ENCODE results near the gene CXCR4. TPM values are rescaled to one million over a fixed set of nuclear protein-coding genes. Genes with fewer than 3 reads are reported as not detected.

The CXCR4 gene
- total RNA-seq, 1 donor from 2014 or later = 10.4 TPM

GRCh38 chr2:136151021-136151971, 33.3 kb upstream of the CXCR4 start:
- H3K27ac Mint-ChIP-seq = no peak overlapping the region
- no peaks in the 10 kb centered on the region for H3K4me1 Mint-ChIP-seq (ENCODE audit: low read depth)

GRCh38 chr2:136149011-136149410, 31.1 kb upstream of the CXCR4 start:
- H3K27ac Mint-ChIP-seq = no peak overlapping the region
- no peak for DNase-seq (ENCODE audit: low spot score, unreplicated experiment)
- no peak overlapping the region for H3K4me3 Mint-ChIP-seq (ENCODE audit: low read depth)
- H3K27me3 Mint-ChIP-seq = peaks cover 4% of the 10 kb centered on the region
- H3K9me3 Mint-ChIP-seq (ENCODE audit: low read depth) = peaks cover 3% of the 10 kb centered on the region
- no peak for TF ChIP-seq CTCF (IDR thresholded peaks at IDR 0.05; ENCODE audit: unreplicated experiment)
- peaks cover 3% of the 10 kb centered on the region for H3K4me1 Mint-ChIP-seq (ENCODE audit: low read depth)
- H3K36me3 Mint-ChIP-seq (ENCODE audit: insufficient read depth) = no peaks in the 10 kb centered on the region

More at GRCh38 chr2:136151021-136151971, 33.3 kb upstream of the CXCR4 start:
- Mint-ChIP-seq H3K36me3 (ENCODE audit: insufficient read depth) (no peaks in the 10 kb centered on the region), H3K9me3 (ENCODE audit: low read depth) (peaks cover 3% of the 10 kb centered on the region), H3K27me3 (no peaks in the 10 kb centered on the region), H3K4me3 (ENCODE audit: low read depth) (no peak overlapping the region)
- DNase-seq (ENCODE audit: low spot score, unreplicated experiment) = no peak
- TF ChIP-seq CTCF (IDR thresholded peaks at IDR 0.05; ENCODE audit: unreplicated experiment) = no peak

GRCh38 chr2:136146564-136146963, 28.6 kb upstream of the CXCR4 start:
- no peaks in the 10 kb centered on the region for H3K36me3 Mint-ChIP-seq (ENCODE audit: insufficient read depth)
- no peaks in the 10 kb centered on the region for H3K9me3 Mint-ChIP-seq (ENCODE audit: low read depth)
- no peak overlapping the region for H3K4me3 Mint-ChIP-seq (ENCODE audit: low read depth)
- DNase-seq (ENCODE audit: low spot score, unreplicated experiment) = no peak
- H3K27me3 Mint-ChIP-seq = peaks cover 4% of the 10 kb centered on the region
- H3K4me1 Mint-ChIP-seq (ENCODE audit: low read depth) = peaks cover 16% of the 10 kb centered on the region
- no peak overlapping the region for H3K27ac Mint-ChIP-seq
- no peak for TF ChIP-seq CTCF (IDR thresholded peaks at IDR 0.05; ENCODE audit: unreplicated experiment)

- TF ChIP-seq CTCF (IDR thresholded peaks at IDR 0.05; ENCODE audit: unreplicated experiment) = no peak
- Mint-ChIP-seq H3K36me3 (ENCODE audit: insufficient read depth) (no peaks in the 10 kb centered on the region), H3K4me3 (ENCODE audit: low read depth) (no peak overlapping the region), H3K27me3 (peaks cover 4% of the 10 kb centered on the region), H3K4me1 (ENCODE audit: low read depth) (peaks cover 32% of the 10 kb centered on the region), H3K9me3 (ENCODE audit: low read depth) (no peaks in the 10 kb centered on the region), H3K27ac (no peak overlapping the region)
- no peak for DNase-seq (ENCODE audit: low spot score, unreplicated experiment)
Measured at GRCh38 chr2:136143603-136144451, 25.9 kb upstream of the CXCR4 start.

- Mint-ChIP-seq H3K9me3 (ENCODE audit: low read depth) (no peaks in the 10 kb centered on the region), H3K36me3 (ENCODE audit: insufficient read depth) (no peaks in the 10 kb centered on the region), H3K4me1 (ENCODE audit: low read depth) (peaks cover 35% of the 10 kb centered on the region), H3K4me3 (ENCODE audit: low read depth) (no peak overlapping the region), H3K27me3 (peaks cover 15% of the 10 kb centered on the region), H3K27ac (peak overlapping the region; percentile 90)
- DNase-seq (ENCODE audit: low spot score, unreplicated experiment) = no peak
- no peak for TF ChIP-seq CTCF (IDR thresholded peaks at IDR 0.05; ENCODE audit: unreplicated experiment)
Measured at GRCh38 chr2:136141510-136142149, 23.7 kb upstream of the CXCR4 start.
